Dendritic cell treated with granulocyte-macrophage colony-stimulating factor and Interleukin-4, amounts not matched to agents 40 ng/mL and 50 ng/mL, for 4 days (primary cell): ENCODE results near the gene SEMA3F.
A peak's percentile ranks its signal among the peaks of the same experiment; 100 is the strongest.

Experiments used
- H3K27ac Mint-ChIP-seq: one replicate; pipeline ENCODE4 v1.8.0; 2022; ENCODE audit warnings: mild to moderate bottlenecking, mixed read lengths
- H3K27me3 Mint-ChIP-seq: one replicate; pipeline ENCODE4 v1.8.0; 2022; ENCODE audit warnings: mild to moderate bottlenecking, mixed read lengths
- H3K36me3 Mint-ChIP-seq: one replicate; pipeline ENCODE4 v1.8.0; 2022; ENCODE audit warnings: low read depth, mixed read lengths
- H3K4me1 Mint-ChIP-seq: one replicate; pipeline ENCODE4 v1.8.0; 2022; ENCODE audit warnings: low read depth, mixed read lengths
- H3K4me3 Mint-ChIP-seq: one replicate; pipeline ENCODE4 v1.8.0; 2022; ENCODE audit warnings: mild to moderate bottlenecking, moderate library complexity, mixed read lengths
- H3K9me3 Mint-ChIP-seq: one replicate; pipeline ENCODE4 v1.8.0; 2022; ENCODE audit warnings: mixed read lengths
- intact Hi-C: fragments of 100-400 bp; cut with micrococcal nuclease; formaldehyde crosslinking; loops from one replicate; pipeline ENCODE4 v1.15.0; 2022

SEMA3F gene

DNA sequence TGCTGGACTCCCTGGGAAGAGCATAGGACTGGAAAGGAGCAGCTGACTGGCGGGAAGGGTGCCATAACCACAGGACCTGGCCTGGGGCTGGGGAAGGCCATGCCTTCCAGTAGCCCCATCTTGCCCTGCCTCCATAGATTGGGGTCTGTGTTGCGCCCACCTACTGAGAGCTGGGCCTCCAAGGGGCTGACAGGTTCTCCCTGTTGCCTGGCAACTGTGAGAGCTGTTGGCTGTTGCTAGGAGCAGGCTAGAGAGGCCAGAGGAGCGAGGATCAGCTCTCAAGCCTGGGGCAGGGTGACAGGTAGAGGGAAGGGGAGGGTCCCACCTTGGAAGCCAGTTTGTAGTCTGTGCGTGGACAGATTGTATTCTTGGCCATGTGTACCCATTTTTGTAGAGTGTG, 78.1 kb downstream of the SEMA3F start:
- Mint-ChIP-seq H3K36me3 (peaks cover 21% of the 10 kb centered on the region), H3K27ac (peak overlapping the region; percentile 97), H3K27me3 (no peaks in the 10 kb centered on the region), H3K4me1 (peaks cover 72% of the 10 kb centered on the region), H3K4me3 (no peak overlapping the region), H3K9me3 (no peaks in the 10 kb centered on the region)
- intact Hi-C loops: no loop called here

DNA sequence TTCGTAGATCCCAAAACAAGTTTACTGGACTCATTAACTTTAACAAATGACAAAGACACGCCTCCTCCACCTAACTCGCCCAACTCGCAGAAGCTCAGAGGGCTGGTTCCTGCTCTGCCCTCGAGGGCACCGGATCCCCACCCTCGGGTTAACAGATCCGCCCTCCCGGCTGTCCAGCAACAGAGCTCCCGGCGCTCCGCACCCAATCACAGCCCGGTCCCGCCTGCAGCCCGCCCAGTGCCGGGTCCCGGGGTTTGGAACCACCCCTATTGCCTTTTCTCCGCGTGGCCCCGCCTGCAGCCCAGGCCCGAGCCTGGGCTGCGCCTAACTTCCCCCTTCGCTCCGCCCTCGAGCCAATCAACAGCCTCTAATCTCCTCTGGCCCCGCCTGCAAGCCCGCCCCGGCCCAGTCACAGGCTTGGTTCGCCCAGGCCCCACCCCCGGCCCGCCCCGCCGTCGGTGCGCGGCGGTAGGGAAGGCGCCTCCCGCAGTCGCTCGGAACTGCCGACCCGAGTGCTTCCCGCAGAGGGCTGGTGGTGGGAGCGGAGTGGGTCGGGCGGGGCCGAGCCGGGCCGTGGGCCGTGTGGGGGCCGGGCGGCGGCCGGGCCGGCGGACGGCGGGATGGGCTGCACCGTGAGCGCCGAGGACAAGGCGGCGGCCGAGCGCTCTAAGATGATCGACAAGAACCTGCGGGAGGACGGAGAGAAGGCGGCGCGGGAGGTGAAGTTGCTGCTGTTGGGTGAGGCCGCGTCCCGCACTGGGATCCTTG, 80.8 kb downstream of the SEMA3F start, which contains the start of gene GNAI2:
TSS of gene GNAI2 (plus strand) at position 489 of the 768 bp plus-strand sequence. CDS start at position 621, 132 bp downstream.
- Mint-ChIP-seq H3K4me3 (peak within 1 kb of the TSS; percentile 99), H3K27ac (peak within 1 kb of the TSS; percentile 97), H3K9me3 (no peaks in the 10 kb centered on the region), H3K4me1 (peaks cover 70% of the 10 kb centered on the region), H3K27me3 (no peaks in the 10 kb centered on the region), H3K36me3 (peaks cover 49% of the 10 kb centered on the region)
- intact Hi-C loops: loop anchor here (5.0 kb wide), 1 partner anchor 101 kb away; no protein-coding TSS in a partner anchor

DNA sequence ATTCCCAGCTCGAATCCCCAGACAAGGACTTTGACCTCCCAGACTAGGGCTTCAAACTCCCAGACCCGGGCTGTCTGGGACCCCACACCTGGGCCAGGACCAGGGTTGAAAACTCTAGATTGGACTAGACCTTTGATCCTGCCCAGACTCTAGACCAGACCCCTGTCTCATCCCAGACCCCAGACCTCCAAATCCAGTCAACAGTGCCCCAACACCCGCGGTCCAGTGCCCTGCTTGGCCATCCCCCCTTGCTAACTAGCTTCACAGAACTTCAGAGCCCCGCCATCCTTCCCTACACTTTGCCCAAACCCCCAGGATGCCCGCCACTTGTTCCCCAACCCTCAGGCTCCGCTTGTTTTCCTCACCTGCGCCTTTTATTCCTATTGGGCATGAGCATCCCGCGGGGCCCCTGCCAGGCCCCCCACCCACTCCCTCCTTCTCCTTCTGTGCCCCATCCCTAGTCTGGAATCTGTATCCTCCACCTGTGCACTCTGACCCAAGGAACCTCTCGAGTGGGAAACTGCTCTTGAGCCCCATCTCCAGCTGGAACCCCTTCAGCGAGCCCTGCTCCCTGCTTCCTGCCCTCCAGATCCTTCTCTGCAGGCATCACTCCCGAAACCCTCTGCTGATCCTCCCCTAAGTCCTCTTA, 81.5 kb downstream of the SEMA3F start:
- Mint-ChIP-seq H3K4me1 (peaks cover 70% of the 10 kb centered on the region), H3K4me3 (peak overlapping the region; percentile 99), H3K36me3 (peaks cover 56% of the 10 kb centered on the region), H3K27ac (peak overlapping the region; percentile 97), H3K9me3 (no peaks in the 10 kb centered on the region), H3K27me3 (no peaks in the 10 kb centered on the region)
- intact Hi-C loops: loop anchor here (5.0 kb wide), 1 partner anchor 101 kb away; no protein-coding TSS in a partner anchor

DNA sequence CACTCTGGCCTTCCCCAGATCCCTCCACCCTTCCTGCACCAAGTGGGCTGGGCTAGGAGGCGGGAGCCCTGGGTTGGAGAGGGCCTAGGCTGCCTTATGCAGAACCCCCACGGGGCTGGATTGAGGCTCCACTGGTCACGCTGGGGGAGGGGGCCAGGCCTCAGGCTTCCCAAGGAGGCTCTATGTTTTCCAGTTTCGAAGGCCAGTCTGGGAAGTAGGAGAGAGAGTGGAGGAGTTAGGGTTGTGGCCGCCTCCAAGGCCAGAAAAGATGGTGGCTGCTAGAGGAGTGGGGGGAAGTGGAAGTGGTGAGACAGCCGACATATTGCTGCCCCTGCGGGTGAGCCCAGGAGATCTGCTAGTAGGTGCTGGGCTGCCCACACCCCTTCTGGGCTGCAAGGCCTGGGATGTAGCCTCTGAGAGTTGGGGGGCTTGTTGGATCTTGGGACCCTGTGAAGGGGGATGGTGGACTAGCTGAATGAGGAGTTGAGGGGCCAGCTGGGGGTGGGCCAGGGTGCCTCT, 82.1 kb downstream of the SEMA3F start:
- Mint-ChIP-seq H3K27me3 (no peaks in the 10 kb centered on the region), H3K4me3 (peak overlapping the region; percentile 99), H3K36me3 (peaks cover 58% of the 10 kb centered on the region), H3K9me3 (no peaks in the 10 kb centered on the region), H3K27ac (peak overlapping the region; percentile 97), H3K4me1 (peaks cover 73% of the 10 kb centered on the region)
- intact Hi-C loops: loop anchor here (5.0 kb wide), 1 partner anchor 100 kb away; no protein-coding TSS in a partner anchor

DNA sequence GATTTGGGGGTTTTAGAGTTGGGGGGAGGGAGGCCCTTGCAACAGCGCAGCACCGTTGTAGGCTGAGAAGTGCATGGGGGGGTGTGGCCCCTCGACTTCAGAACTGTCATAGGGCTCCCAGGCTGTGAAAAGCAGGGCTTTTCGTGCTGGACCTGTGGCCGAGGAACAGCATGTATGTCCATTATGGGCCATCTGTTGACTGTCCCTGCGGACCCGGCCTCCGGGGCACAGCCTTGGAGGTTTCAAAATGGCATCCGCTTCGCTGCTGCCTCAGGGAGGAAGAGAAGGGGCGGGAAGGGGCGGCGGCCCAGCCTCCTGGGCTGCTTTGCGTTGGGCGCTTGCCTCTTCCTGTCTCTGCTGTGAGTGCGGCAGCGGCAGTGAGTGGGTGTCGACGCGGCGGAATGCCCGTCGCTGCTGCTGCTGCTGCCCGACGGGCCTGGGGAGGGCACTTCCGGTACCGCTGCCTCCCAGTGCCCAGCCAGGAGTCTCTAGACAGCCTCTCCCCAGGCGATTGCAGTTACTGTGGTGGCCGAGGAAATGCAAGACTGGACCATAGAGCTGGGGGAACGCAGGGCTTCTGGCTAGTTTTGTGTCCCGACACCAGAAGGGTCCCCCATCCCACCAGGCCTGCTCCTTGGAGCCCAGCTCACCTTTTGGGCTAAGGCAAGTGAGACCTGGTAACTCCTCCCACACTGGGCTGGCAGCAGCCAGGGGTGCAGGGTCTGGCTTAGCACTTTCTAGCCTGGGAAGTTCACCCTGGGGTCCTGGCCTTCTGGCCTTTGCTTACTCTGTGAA, 82.8 kb downstream of the SEMA3F start:
- Mint-ChIP-seq H3K4me3 (peak overlapping the region; percentile 99), H3K36me3 (peaks cover 64% of the 10 kb centered on the region), H3K27me3 (no peaks in the 10 kb centered on the region), H3K9me3 (no peaks in the 10 kb centered on the region), H3K4me1 (peaks cover 74% of the 10 kb centered on the region), H3K27ac (peak overlapping the region; percentile 97)
- intact Hi-C loops: loop anchor here (5.0 kb wide), 1 partner anchor 99 kb away; no protein-coding TSS in a partner anchor

DNA sequence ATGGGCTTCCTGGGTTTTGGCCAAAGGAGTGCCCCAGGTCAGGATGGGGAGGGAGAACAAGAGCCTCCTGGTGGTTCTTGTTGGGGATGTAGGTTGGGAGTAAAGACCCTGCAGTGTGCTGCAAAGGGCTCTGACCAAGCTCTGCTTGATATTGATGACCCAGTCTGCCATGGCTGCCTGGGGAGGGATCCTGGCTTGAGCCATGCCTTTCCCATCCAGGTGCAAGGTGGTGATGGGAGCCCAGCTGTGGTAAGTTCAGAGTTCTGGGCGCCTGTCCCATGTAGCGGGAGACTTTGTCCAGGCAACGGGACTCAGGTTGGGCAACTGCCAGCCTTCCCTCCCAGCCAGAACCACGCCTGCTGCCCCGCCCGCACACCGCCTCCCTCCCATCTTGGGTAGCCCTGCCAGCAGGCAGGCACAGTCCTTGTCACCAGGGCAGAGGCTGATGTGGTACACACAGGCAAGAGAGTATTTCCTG, 83.5 kb downstream of the SEMA3F start:
- Mint-ChIP-seq H3K27me3 (no peaks in the 10 kb centered on the region), H3K4me1 (peaks cover 71% of the 10 kb centered on the region), H3K36me3 (peaks cover 68% of the 10 kb centered on the region), H3K9me3 (no peaks in the 10 kb centered on the region), H3K4me3 (peak overlapping the region; percentile 99), H3K27ac (peak overlapping the region; percentile 97)
- intact Hi-C loops: loop anchor here (5.0 kb wide), 1 partner anchor 99 kb away; no protein-coding TSS in a partner anchor
